MCF 10A (cell line): ENCODE results near the gene CYP26B1. TPM values are rescaled to one million over a fixed set of nuclear protein-coding genes. Genes with fewer than 3 reads are reported as not detected.

ENCODE experiments used
- BruUV-seq: library from RNA; stranded (reverse); fragments of 400-500 nt; replicated peaks from 2 replicates; lab custom pipeline; 2021; lab: Mats Ljungman, UMichigan
- CTCF ChIA-PET: fragments of 300-600 bp; sonication (Branson Sonifier 250); formaldehyde crosslinking; extraction: SDS; loops from one replicate; lab custom pipeline; 2021; ENCODE audit warnings: antibody characterized with exemption, inconsistent platforms; lab: Yijun Ruan, JAX
- POLR2A ChIA-PET: fragments of 300-600, 350-650 bp; sonication (Branson Sonifier 250); formaldehyde crosslinking; extraction: SDS; loops from one replicate; lab custom pipeline; 2020; ENCODE audit warnings: antibody characterized with exemption, inconsistent platforms; lab: Yijun Ruan, JAX
- DNase-seq: peaks from one replicate; pipeline ENCODE4 v3.0.0-alpha.2; 2018; ENCODE audit not compliant: unreplicated experiment
- H3K27ac Mint-ChIP-seq: one replicate; pipeline ENCODE4 v1.8.0; 2022; ENCODE audit warnings: mild to moderate bottlenecking, low read depth, mixed read lengths; ENCODE audit not compliant: unreplicated experiment
- H3K27me3 Mint-ChIP-seq: one replicate; pipeline ENCODE4 v1.8.0; 2022; ENCODE audit warnings: mixed read lengths; ENCODE audit not compliant: insufficient read depth, unreplicated experiment
- H3K36me3 Mint-ChIP-seq: one replicate; pipeline ENCODE4 v1.8.0; 2022; ENCODE audit warnings: mild to moderate bottlenecking, moderate library complexity, mixed read lengths; ENCODE audit not compliant: insufficient read depth, unreplicated experiment
- H3K4me1 Mint-ChIP-seq: one replicate; pipeline ENCODE4 v1.8.0; 2022; ENCODE audit warnings: mixed read lengths; ENCODE audit not compliant: insufficient read depth, unreplicated experiment
- H3K4me3 Mint-ChIP-seq: one replicate; pipeline ENCODE4 v1.8.0; 2022; ENCODE audit warnings: mild to moderate bottlenecking, moderate library complexity, mixed read lengths; ENCODE audit not compliant: unreplicated experiment
- H3K9me3 Mint-ChIP-seq: one replicate; pipeline ENCODE4 v1.8.0; 2022; ENCODE audit warnings: mixed read lengths; ENCODE audit not compliant: unreplicated experiment
- CTCF ChIP-seq: fragments of 200-600 bp; IDR thresholded peaks from one replicate; pipeline ENCODE4 v1.8.0; 2022; ENCODE audit warnings: antibody characterized with exemption, mild to moderate bottlenecking; ENCODE audit not compliant: unreplicated experiment
- intact Hi-C: fragments of 100-400 bp; cut with micrococcal nuclease; formaldehyde crosslinking; loops from 2 replicates; pipeline ENCODE4 v1.14.1; 2022
- total RNA-seq: library from RNA; stranded (reverse); gene quantifications from 2 replicates; pipeline ENCODE4 v1.2.3, GENCODE V29; 2022

CYP26B1 gene
- total RNA-seq, 1 experiment from 2014 or later = 14.1 TPM

DNA sequence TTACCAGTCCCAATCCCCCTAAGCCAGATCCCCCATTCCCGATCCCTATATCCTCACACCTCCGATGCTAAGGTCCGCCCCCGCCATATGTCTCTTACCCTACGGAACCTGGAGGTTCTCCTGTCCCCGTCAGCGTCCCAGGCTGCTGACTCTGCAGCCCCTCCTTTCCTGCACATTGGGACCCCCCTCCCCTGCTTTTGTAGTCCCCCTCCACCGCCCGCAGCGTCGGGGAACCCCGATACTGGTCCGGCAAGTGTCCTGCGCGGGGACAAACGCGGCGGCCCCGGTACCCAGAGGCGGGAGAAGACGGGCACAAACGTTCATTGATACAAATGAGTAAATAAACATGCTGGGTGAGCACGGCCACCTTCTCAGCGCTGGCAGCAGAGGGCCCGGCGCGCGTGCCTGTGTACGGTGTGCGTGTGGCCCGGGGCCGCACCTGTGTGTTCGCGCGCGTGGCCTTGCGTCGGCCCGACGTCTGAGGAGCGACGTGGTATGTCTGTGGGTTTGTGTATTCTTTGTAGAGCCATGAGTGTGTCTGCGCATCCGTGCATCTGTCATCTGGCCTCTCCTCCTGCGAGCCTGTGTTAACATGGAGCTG is 2.0 kb upstream of the CYP26B1 start:
- ChIA-PET CTCF (interaction anchor here (0.6 to 6.0 kb wide), 47 partner anchors 9 to 626 kb away, joined by 3 to 204 read pairs (median 5); no protein-coding TSS in a partner anchor), POLR2A (interaction anchor here (0.9 to 1.8 kb wide), 8 partner anchors 34 to 604 kb away, joined by 3 to 12 read pairs (median 4); no protein-coding TSS in a partner anchor)
- H3K27ac Mint-ChIP-seq = no peak overlapping the region
- no peaks in the 10 kb centered on the region for H3K36me3 Mint-ChIP-seq
- BruUV-seq = no TSS peak
- no peak for TF ChIP-seq CTCF
- peak overlapping the region; percentile 79 for H3K4me3 Mint-ChIP-seq
- no peaks in the 10 kb centered on the region for H3K9me3 Mint-ChIP-seq
- H3K27me3 Mint-ChIP-seq = peaks cover 37% of the 10 kb centered on the region
- peak; percentile 21 for DNase-seq
- peaks cover 27% of the 10 kb centered on the region for H3K4me1 Mint-ChIP-seq
- intact Hi-C loops = loop anchor here (1.0 to 5.0 kb wide), 9 partner anchors 219 to 617 kb away; no protein-coding TSS in a partner anchor

DNA sequence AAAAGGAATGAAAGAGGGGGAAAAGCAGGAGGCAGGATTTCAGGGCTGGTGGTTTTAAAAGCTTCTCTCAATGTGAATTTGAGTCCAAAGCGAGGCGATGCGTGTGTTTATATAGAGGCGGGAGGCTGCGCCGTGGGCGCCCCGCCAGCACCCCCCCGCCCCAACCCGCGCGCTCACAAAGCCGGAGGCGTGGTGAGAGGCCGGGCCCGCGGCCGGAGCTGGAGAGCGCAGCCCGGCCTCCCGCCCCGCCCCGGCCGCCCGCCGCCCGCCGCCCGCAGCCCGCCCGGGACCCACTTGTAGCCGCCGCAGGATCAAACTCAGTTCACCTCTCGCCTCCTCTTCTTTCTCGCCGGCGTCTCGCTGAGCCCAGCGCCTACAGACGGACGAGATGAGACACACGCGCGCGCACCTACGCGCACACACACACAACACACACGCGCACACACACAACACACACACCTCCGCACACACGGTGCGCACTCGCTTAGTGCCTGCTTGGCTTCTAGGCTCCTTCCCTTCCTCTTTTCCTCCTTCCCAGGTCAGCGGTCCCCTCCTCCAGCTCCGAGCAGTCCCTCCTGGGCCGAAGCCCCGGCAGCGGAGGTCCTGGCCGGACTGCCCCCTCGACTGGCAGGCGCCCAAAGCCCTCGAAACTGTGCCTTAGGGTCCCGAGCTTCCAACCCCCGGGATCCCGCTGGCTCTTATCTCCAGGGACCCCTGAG is 1.3 kb upstream of the CYP26B1 start:
- TF ChIP-seq CTCF = no peak
- Mint-ChIP-seq H3K36me3 (no peaks in the 10 kb centered on the region), H3K9me3 (no peaks in the 10 kb centered on the region), H3K27me3 (peaks cover 37% of the 10 kb centered on the region), H3K4me3 (peak overlapping the region; percentile 79), H3K4me1 (peaks cover 27% of the 10 kb centered on the region), H3K27ac (no peak overlapping the region)
- intact Hi-C loops = loop anchor here (5.0 kb wide), 2 partner anchors 267 to 537 kb away; no protein-coding TSS in a partner anchor
- ChIA-PET CTCF (interaction anchor here (0.6 to 6.0 kb wide), 18 partner anchors 10 to 1030 kb away, joined by 3 to 204 read pairs (median 4); no protein-coding TSS in a partner anchor), POLR2A (interaction anchor here (0.7 to 1.8 kb wide), 4 partner anchors 225 to 270 kb away, joined by 3 to 5 read pairs (median 4); no protein-coding TSS in a partner anchor)
- peak; percentile 46 for DNase-seq
- no TSS peak for BruUV-seq

DNA sequence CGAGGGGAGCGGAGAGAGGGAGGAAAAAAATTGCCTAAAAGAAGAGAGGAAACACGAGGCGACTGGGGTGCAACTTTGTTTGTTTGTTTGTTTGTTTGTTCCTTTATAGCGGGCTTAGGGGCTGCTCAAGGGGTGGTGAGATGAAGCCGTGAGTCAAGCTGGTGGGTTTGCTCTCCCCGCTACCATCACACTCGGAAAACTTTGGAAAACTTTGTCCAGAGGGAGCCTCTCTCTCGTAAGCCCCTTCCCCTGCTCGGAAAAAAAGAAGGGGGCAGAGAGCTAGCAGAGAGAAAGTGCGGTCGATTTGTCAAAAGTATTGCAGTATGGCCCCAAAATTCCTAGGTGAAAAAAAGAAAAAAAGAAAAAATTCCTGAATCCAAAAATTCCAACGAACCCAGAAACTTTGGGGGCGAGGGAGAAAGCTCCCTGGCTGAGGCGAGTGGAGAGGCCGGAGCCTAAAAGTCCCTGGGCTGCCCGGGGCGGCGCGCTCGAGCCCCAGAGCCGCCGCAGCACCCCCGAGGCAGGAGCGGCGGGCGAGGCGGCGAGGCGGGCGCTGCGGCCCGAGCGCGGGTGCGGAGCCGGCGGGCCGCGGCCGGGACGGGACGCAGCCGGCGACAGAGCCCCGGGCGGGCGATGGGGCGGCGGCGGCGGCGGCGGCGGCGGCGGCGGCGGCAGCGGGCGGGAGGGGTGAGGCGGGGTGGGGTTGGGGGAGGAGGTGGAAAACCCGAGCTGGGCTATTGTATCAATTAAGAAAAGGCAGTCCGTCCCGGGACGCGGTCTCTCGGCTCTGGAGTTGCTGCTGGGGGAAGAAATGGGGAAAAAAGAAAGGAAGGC is 558 bp upstream of the CYP26B1 start:
- ChIA-PET CTCF (interaction anchor here (0.5 to 6.0 kb wide), 9 partner anchors 14 to 1031 kb away, joined by 3 to 204 read pairs (median 4); partner anchors contain the start of gene SPR), POLR2A (interaction anchor here (0.6 to 1.8 kb wide), 6 partner anchors 224 to 468 kb away, joined by 3 to 5 read pairs (median 4); no protein-coding TSS in a partner anchor)
- no TSS peak for BruUV-seq
- H3K4me1 Mint-ChIP-seq = peaks cover 27% of the 10 kb centered on the region
- H3K27ac Mint-ChIP-seq = no peak overlapping the region
- peak; percentile 22 for DNase-seq
- peak overlapping the region; percentile 79 for H3K4me3 Mint-ChIP-seq
- no peaks in the 10 kb centered on the region for H3K9me3 Mint-ChIP-seq
- no peaks in the 10 kb centered on the region for H3K36me3 Mint-ChIP-seq
- TF ChIP-seq CTCF = no peak
- H3K27me3 Mint-ChIP-seq = peaks cover 37% of the 10 kb centered on the region
- intact Hi-C loops = loop anchor here (5.0 kb wide), 2 partner anchors 266 to 536 kb away; no protein-coding TSS in a partner anchor
